ENCODE data around the gene AVPR1A.
"Not testable (repeated sequence)": the region's sequence is repeated elsewhere in the genome, so short reads cannot be mapped to it uniquely, and the experiment has no call there.

AVPR1A gene

DNA sequence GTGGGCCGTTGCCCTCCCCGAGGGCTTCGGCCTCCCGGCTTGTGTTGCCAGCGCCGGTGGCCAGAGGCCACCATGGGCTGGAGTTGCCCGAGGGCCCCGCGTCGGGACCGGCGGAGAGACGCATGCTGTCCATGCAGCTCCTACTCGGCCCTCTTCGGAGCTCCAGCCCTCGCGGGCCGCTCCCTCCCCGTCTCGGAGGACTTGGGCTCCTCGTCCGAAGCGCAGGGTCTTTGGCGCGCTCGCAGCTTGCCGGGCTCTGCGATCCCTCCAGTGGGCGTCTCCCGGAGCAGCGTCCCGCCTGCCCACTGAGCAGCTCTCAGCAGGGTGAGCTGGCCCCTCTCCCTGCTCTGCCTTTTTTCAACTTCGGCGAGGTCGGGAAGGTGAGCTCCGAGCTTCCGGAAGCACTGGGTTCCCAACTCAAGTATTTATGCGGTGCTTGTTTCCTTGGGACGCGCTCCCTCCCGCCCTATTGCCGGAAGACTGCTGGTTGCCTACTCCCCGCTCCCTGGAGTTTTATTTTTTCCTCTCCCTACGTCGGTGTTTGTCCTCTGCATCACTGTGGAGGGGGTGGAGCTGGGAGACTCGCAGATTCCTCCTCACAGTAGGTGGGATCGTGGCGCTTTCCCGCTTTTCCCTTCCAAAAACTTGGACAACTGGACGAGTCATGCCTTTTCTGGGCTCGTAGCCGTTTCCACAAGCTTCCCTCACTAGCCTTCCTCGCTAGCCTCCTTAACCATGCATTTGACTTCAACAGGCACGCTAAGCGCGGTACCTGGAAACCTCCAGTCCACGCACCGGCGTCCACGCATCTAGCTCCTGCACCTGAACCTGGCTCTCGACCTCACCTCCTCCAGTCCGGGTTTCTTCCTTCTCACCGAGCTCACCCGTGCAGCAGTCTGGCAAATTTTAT, at the start of gene AVPR1A:
Gene AVPR1A (minus strand): TSS at position 489 of the 910 bp plus-strand sequence. CDS start 365 bp downstream, at position 124.
- DNase-seq, result no peak

DNA sequence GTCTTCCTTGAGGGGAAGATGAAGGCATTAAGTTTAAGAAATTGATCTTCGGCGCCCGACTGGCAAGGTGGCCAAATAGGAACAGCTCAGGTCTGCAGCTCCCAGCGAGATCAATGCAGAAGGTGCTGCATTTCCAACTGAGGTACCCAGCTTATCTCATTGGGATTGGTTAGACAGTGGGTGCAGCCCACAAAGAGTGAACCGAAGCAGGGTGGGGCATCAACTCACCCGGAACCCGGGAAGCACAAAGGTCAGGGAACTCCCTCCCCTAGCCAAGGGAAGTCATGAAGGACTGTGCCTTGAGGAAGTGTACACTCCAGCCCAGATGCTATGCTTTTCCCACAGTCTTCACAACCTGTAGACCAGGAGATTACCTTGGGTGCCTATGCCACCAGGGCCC, 45.2 kb upstream of the AVPR1A start:
- DNase-seq, result no peak

DNA sequence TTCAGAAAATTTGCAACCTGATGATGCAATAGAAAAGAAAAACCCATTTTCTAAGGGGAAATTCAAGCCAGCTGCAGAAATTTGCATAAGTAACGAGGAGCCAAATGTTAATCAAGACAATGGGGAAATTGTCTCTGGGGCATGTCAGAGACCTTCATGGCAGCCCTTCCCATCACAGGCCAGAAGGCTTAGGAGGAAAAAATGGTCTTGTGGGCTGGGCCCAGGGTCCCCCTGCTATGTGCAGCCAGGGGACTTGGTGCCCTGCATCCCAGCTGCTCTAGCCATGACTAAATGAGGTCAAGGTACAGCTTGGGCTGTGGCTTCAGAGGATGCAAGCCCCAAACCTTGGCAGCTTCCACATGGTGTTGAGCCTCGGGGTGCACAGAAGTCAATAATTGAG, 28.2 kb upstream of the AVPR1A start:
- no peak for DNase-seq

- no peak for DNase-seq
Observed at GRCh38 chr12:63170321-63170720, 19.3 kb upstream of the AVPR1A start.

- not testable (repeated sequence) for DNase-seq
Observed at GRCh38 chr12:63167741-63168140, 16.7 kb upstream of the AVPR1A start.

- no peak for DNase-seq
Observed at GRCh38 chr12:63164911-63165310, 13.9 kb upstream of the AVPR1A start.

GRCh38 chr12:63163541-63163940, 12.5 kb upstream of the AVPR1A start:
- no peak for DNase-seq

GRCh38 chr12:63155375-63155774, 4.4 kb upstream of the AVPR1A start:
- DNase-seq, result no peak

GRCh38 chr12:63154560-63154959, 3.6 kb upstream of the AVPR1A start:
- DNase-seq, result no peak

DNA sequence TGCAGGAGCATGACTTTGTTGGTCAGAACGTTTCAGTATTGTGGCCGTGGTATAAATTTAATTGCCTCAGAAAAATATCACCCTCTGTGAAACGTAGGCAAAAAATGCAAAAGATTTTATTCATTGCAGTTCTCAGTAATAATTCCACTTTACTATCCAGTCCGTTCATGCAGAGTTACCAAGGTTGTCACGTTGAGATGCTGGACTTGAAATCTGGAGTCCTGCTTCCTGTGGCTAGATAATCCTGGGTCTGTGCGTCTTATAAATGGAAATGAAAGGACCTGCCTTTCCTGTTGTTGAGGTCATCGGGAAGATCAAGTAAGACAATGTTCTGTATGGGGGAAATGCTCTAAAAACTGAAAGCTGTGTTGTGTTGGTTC, 1.3 kb upstream of the AVPR1A start:
- no peak for DNase-seq

GRCh38 chr12:63151623-63152320, 771 bp upstream of the AVPR1A start:
- peak; percentile 14 for DNase-seq

GRCh38 chr12:63149909-63150712, 890 bp downstream of the AVPR1A start:
- DNase-seq, result no peak

DNA sequence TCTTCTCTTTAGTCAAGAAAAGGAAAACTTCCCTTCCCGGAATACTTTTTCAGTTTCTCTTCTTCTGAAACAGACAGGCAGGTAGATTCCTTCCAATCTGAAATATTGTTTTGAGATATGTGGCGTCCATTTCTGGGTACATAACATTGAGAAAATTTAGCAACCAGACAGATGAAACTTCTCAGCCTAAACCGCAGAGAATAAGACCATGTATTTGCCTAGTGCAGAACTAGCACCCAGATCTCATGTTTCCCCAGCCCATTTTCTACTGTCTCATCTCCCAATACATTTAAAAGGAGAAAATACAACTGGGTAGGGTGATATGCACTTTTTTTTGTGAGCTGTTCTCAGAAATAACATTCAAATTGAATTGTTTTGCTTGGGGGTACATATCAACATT, 6.4 kb downstream of the AVPR1A start:
- DNase-seq, result no peak

GRCh38 chr12:63138488-63138887, 12.5 kb downstream of the AVPR1A start:
- no peak for DNase-seq

DNA sequence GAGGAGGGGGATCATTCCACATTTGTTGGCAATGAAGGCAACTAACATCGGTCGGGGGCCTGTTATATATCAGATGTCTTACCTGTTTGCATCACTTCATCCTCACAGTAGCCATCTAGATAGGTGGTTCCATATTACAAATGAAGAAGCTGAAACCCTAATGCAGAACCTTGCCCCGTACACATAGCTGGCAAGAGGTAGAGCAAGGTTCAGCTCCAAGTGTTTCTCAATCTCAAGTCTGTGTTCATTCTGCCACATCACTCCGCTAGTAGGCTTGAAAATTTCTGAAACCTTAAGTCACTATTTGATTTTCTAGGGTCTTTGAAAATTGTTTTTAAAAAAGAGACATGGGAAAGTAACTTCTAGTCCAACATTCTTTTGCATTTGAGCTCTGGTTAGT, 17.0 kb downstream of the AVPR1A start:
- no peak for DNase-seq

GRCh38 chr12:63132201-63132600, 18.8 kb downstream of the AVPR1A start:
- no peak for DNase-seq

DNA sequence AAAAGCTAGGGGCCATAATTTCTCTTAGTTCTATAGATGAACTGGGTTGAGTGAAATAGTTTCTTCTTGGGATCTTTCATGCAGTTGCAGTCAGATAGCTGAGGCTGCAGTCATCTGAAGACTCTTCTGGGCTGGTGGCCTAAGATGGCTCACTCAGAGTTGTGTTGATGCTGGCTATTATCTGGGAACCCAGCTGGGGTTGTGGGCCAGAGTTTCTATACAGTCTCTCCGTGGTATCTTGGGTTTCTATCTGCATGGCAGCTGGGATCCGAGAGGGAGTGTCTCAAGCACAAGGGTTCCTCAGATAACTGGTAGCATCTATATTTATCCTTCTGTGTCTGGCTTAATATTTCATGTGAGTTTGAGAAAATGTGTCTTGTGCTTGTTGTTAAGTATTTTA, 21.1 kb downstream of the AVPR1A start:
- no peak for DNase-seq

DNA sequence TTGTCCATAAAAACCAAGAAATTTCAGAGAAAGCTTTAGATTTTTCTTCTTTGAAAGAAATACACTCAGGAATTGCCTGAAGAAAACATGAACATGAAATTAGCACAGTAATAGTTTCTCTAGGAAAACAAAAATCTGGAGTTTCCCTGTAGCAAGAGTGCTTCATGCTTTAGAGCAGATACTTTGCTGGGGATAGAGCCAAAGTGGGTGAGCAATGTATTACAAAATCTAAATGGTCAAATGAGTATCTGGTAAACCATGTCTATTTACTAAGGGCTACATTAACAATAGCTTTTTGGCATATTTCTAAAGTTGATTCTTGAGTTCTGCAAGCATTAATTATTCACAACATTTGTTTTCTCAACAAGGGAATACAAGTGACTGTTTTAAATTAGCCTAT, 26.2 kb downstream of the AVPR1A start:
- DNase-seq, result no peak

GRCh38 chr12:63103494-63104131, 47.4 kb downstream of the AVPR1A start:
- DNase-seq, result no peak

DNA sequence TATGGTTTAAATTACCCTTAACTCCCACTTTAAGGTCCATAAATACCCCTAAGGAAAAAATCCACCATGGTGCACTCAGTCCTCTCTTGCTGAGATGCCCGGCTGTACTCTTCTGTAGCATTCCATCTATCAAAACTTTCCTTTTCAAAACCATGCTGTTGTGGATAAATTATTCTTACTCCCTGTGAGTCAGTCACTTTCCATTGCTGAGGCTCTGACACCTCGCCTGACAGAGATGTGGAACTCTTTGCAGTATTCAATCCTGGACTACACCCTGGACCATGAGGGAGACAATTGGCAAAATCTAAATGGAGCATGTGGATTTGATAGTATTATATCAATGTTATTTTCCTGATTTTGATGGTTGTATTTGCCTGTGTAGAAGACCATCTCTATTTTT, 49.1 kb downstream of the AVPR1A start:
- no peak for DNase-seq

DNA sequence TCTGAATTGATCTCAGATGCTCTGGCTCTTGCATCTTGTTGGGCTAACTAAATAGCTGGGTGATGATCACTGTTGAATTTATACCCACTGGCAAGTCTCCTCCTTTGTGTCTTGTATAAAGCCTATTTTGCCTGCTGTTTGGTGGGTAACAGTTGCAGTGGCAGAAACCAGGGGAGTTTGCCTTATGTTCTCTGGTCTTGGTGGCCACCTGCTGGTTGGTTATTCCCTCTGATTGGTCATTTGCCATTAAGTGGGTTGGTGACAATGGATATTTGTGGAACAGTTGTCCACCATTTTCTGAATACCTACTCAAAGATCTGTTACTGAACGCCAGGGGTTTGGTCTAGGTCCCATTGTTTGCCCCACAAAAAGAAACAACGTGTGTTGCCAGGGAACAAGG, 52.1 kb downstream of the AVPR1A start:
- no peak for DNase-seq

GRCh38 chr12:63095369-63095980, 55.5 kb downstream of the AVPR1A start:
- DNase-seq, result no peak

All from DMS 273 treated with DMSO at 0.1 percent for 48 hours (cell line).